ENCODE results near the gene NUP85.
A peak's percentile ranks its signal among the peaks of the same experiment; 100 is the strongest.

- peak; percentile 100 for TF ChIP-seq CTCF (IDR thresholded peaks at IDR 0.05; ENCODE audit: low read length)
- no peak for TF ChIP-seq EZH2 (IDR thresholded peaks at IDR 0.05; ENCODE audit: borderline replicate concordance, low read length)
Observed at GRCh38 chr17:75240394-75241142, 35.1 kb downstream of the NUP85 start.

Data from OCI-LY1 (cell line).